AG09319 (cell line): ENCODE measurements around the gene EML5.
A peak's percentile ranks its signal among the peaks of the same experiment; 100 is the strongest.

Source experiments
- DNase-seq: peaks from one replicate; pipeline ENCODE4 v3.0.0-alpha.2; 2010; ENCODE audit warnings: low read depth; ENCODE audit errors: extremely low read depth
- CTCF ChIP-seq: IDR thresholded peaks from 2 replicates; pipeline ENCODE4 v1.5.1; 2011; ENCODE audit warnings: low read depth, mild to moderate bottlenecking, inconsistent platforms, low read length, moderate library complexity

The EML5 gene

GRCh38 chr14:88834883-88835431 is 42.2 kb upstream of the EML5 start:
- no peak for TF ChIP-seq CTCF
- DNase-seq = no peak

GRCh38 chr14:88831284-88831683 is 38.5 kb upstream of the EML5 start:
- TF ChIP-seq CTCF = no peak
- no peak for DNase-seq

GRCh38 chr14:88829685-88830302 is 37.0 kb upstream of the EML5 start:
- no peak for DNase-seq
- TF ChIP-seq CTCF = no peak

- no peak for TF ChIP-seq CTCF
- no peak for DNase-seq
These were observed 36.4 kb upstream of the EML5 start for GRCh38 chr14:88829188-88829587.

- TF ChIP-seq CTCF = no peak
- DNase-seq = no peak
These were observed 32.8 kb upstream of the EML5 start for GRCh38 chr14:88825503-88825902.

- no peak for TF ChIP-seq CTCF
- no peak for DNase-seq
These were observed 32.3 kb upstream of the EML5 start for GRCh38 chr14:88825078-88825458.

- DNase-seq = peak; percentile 76
- TF ChIP-seq CTCF = no peak
These were observed 31.7 kb upstream of the EML5 start, which contains the start of gene TTC8 for GRCh38 chr14:88824314-88825077. Gene TTC8, plus strand, starts transcription at chr14:88824651. Its CDS starts 57 bp downstream, at chr14:88824708.
